Caco-2 (cell line): ENCODE measurements around the gene ASCC1. TPM values are rescaled to one million over a fixed set of nuclear protein-coding genes. Genes with fewer than 3 reads are reported as not detected.

Source experiments
- BruUV-seq: library from RNA; stranded (reverse); fragments of 400-500 nt; replicated peaks from 2 replicates; lab custom pipeline; 2021; lab: Mats Ljungman, UMichigan
- CTCF ChIA-PET: fragments of 300-600 bp; sonication (Branson Sonifier 250); formaldehyde crosslinking; loops from one replicate; lab custom pipeline; 2022; ENCODE audit warnings: antibody characterized with exemption; lab: Charles Lee
- POLR2A ChIA-PET: fragments of 300-600 bp; sonication (Branson Sonifier 250); formaldehyde crosslinking; loops from one replicate; lab custom pipeline; 2022; ENCODE audit warnings: antibody characterized with exemption; lab: Charles Lee
- DNase-seq, 2 experiments: peaks; one replicate each; pipeline versions ENCODE4 v3.0.0 to v3.0.0-alpha.2; 2020 to 2022
- H3K27me3 ChIP-seq: replicated peaks from 2 replicates; pipeline ENCODE4 v1.6.0; 2011; ENCODE audit warnings: low read length; ENCODE audit not compliant: control insufficient read depth, insufficient read depth
- H3K36me3 ChIP-seq: 2 replicates; pipeline ENCODE4 v1.5.1; 2011; ENCODE audit warnings: low read length; ENCODE audit not compliant: control insufficient read depth, insufficient read depth
- H3K4me1 ChIP-seq: fragments of 250-450 bp; sonication (Bioruptor Pico); 2 replicates; pipeline ENCODE4 v1.5.1; 2020; ENCODE audit warnings: mild to moderate bottlenecking
- H3K4me3 ChIP-seq: 2 replicates; pipeline ENCODE4 v1.5.1; 2011; ENCODE audit warnings: low read depth, mild to moderate bottlenecking, control low read depth, low read length
- H3K9me3 ChIP-seq: fragments of 250-450 bp; sonication (Bioruptor Pico); 2 replicates; pipeline ENCODE4 v1.5.1; 2020; ENCODE audit warnings: mild to moderate bottlenecking, moderate library complexity
- H3K27ac Mint-ChIP-seq: one replicate; pipeline ENCODE4 v1.8.0; 2022; ENCODE audit warnings: mixed read lengths; ENCODE audit not compliant: unreplicated experiment
- H3K27me3 Mint-ChIP-seq: one replicate; pipeline ENCODE4 v1.8.0; 2022; ENCODE audit warnings: mixed read lengths; ENCODE audit not compliant: insufficient read depth, unreplicated experiment
- H3K36me3 Mint-ChIP-seq: one replicate; pipeline ENCODE4 v1.8.0; 2022; ENCODE audit warnings: mild to moderate bottlenecking, mixed read lengths; ENCODE audit not compliant: insufficient read depth, unreplicated experiment
- H3K4me1 Mint-ChIP-seq: one replicate; pipeline ENCODE4 v1.8.0; 2022; ENCODE audit warnings: low read depth, mixed read lengths; ENCODE audit not compliant: unreplicated experiment
- H3K4me3 Mint-ChIP-seq: one replicate; pipeline ENCODE4 v1.8.0; 2022; ENCODE audit warnings: mild to moderate bottlenecking, moderate library complexity, mixed read lengths; ENCODE audit not compliant: unreplicated experiment
- H3K9me3 Mint-ChIP-seq: one replicate; pipeline ENCODE4 v1.8.0; 2022; ENCODE audit warnings: mixed read lengths; ENCODE audit not compliant: unreplicated experiment
- intact Hi-C: fragments of 100-400 bp; cut with micrococcal nuclease; formaldehyde crosslinking; loops from one replicate; pipeline ENCODE4 v1.10.0; 2022; ENCODE audit not compliant: unreplicated experiment
- total RNA-seq: library from RNA; stranded (reverse); gene quantifications from 2 replicates; pipeline ENCODE4 v1.2.3, GENCODE V29; 2022
- TF ChIP-seq, protein P1 (sequence below), 2 experiments: fragments of 200-600 bp in 1 of 2; IDR thresholded peaks; 1 replicate in 1 of 2; 2 replicates in 1 of 2; pipeline versions ENCODE4 v1.5.1 to v1.8.0; 2011 to 2022; ENCODE audit warnings: antibody characterized with exemption in 1 of 2, control low read depth in 1 of 2, inconsistent platforms in 1 of 2, low read depth in 1 of 2, low read length in 1 of 2, mild to moderate bottlenecking in 1 of 2, moderate library complexity in 1 of 2; ENCODE audit not compliant: insufficient read depth in 1 of 2, severe bottlenecking in 1 of 2, unreplicated experiment in 1 of 2

ASCC1 gene
- total RNA-seq, 1 experiment from 2014 or later, result 73.7 TPM

GRCh38 chr10:72175149-72175548 lies 40.9 kb downstream of the ASCC1 start:
- no peak overlapping the region for H3K4me3 ChIP-seq
- DNase-seq, result no peak
- H3K36me3 Mint-ChIP-seq, result no peaks in the 10 kb centered on the region
- H3K27me3 Mint-ChIP-seq, result no peaks in the 10 kb centered on the region
- H3K9me3 ChIP-seq, result no peaks in the 10 kb centered on the region
- TF ChIP-seq, protein P1, sequence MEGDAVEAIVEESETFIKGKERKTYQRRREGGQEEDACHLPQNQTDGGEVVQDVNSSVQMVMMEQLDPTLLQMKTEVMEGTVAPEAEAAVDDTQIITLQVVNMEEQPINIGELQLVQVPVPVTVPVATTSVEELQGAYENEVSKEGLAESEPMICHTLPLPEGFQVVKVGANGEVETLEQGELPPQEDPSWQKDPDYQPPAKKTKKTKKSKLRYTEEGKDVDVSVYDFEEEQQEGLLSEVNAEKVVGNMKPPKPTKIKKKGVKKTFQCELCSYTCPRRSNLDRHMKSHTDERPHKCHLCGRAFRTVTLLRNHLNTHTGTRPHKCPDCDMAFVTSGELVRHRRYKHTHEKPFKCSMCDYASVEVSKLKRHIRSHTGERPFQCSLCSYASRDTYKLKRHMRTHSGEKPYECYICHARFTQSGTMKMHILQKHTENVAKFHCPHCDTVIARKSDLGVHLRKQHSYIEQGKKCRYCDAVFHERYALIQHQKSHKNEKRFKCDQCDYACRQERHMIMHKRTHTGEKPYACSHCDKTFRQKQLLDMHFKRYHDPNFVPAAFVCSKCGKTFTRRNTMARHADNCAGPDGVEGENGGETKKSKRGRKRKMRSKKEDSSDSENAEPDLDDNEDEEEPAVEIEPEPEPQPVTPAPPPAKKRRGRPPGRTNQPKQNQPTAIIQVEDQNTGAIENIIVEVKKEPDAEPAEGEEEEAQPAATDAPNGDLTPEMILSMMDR (IDR thresholded peaks at IDR 0.05; ENCODE audit: insufficient read depth in 1 of 2, low read depth in 1 of 2, low read length in 1 of 2, severe bottlenecking in 1 of 2, unreplicated experiment in 1 of 2), result no peak
- no peak overlapping the region for H3K4me3 Mint-ChIP-seq
- intact Hi-C loops, result no loop called here
- no peaks in the 10 kb centered on the region for H3K27me3 ChIP-seq
- H3K36me3 ChIP-seq, result peaks cover 2% of the 10 kb centered on the region; the same call in 1 of the 2 replicates
- BruUV-seq, result no TSS peak
- ChIA-PET POLR2A (interaction anchor here (0.6 kb wide), 1 partner anchor 63 kb away, joined by 4 read pairs; no protein-coding TSS in a partner anchor), CTCF (interaction anchor here (1.3 kb wide), 1 partner anchor 127 kb away, joined by 4 read pairs; no protein-coding TSS in a partner anchor)
- H3K4me1 ChIP-seq, result peaks cover 17% of the 10 kb centered on the region
- no peak overlapping the region for H3K27ac Mint-ChIP-seq
- peaks cover 16% of the 10 kb centered on the region for H3K4me1 Mint-ChIP-seq
- no peaks in the 10 kb centered on the region for H3K9me3 Mint-ChIP-seq

- Histone ChIP-seq H3K4me1 (peaks cover 24% of the 10 kb centered on the region), H3K9me3 (no peaks in the 10 kb centered on the region), H3K4me3 (no peak overlapping the region), H3K27me3 (no peaks in the 10 kb centered on the region), H3K36me3 (peaks cover 2% of the 10 kb centered on the region; the same call in 1 of the 2 replicates)
- TF ChIP-seq, protein P1 (IDR thresholded peaks at IDR 0.05; ENCODE audit: insufficient read depth in 1 of 2, low read depth in 1 of 2, low read length in 1 of 2, severe bottlenecking in 1 of 2, unreplicated experiment in 1 of 2), result no peak
- intact Hi-C loops, result loop anchor here (5.0 kb wide), 2 partner anchors 47 to 88 kb away; no protein-coding TSS in a partner anchor
- ChIA-PET POLR2A (no interaction called here), CTCF (interaction anchor here (1.3 kb wide), 1 partner anchor 126 kb away, joined by 4 read pairs; no protein-coding TSS in a partner anchor)
- Mint-ChIP-seq H3K4me3 (no peak overlapping the region), H3K36me3 (no peaks in the 10 kb centered on the region), H3K27me3 (no peaks in the 10 kb centered on the region), H3K9me3 (no peaks in the 10 kb centered on the region), H3K27ac (no peak overlapping the region), H3K4me1 (peaks cover 19% of the 10 kb centered on the region)
- DNase-seq, result no peak
- no TSS peak for BruUV-seq
Measured at GRCh38 chr10:72174297-72174662, 41.8 kb downstream of the ASCC1 start.

DNA sequence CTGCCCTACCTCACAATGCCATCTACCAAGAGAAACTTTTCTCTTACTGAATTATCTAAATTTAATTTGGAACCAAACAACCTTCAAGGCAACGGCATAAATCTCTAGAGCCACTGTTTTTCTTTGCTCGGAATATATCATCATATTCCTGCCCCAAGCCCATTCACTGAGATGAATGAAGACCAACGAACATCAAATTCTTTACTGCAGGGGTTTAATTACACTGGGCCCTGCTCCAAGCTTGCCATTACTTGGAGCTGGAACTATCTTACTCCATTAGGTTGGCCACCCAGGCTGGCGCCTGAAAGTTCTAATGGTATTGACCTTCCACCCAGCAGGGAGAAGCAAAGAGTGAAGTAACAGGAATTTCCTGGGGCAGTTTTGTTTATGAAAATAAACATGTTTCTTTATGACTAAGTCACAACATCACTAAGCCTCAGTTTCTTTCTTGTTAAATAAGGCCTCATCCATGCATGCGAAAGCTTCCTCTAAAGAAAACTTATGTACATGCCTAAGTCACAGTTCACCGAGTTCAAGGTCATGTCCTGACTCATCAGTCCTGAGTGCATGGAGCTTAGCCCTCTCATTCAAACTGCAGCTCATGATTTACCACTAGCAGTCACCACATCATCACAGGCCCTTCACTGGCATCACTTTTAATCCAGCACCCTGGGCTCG lies 42.3 kb downstream of the ASCC1 start:
- Mint-ChIP-seq H3K4me1 (peaks cover 19% of the 10 kb centered on the region), H3K27me3 (no peaks in the 10 kb centered on the region), H3K27ac (no peak overlapping the region), H3K4me3 (no peak overlapping the region), H3K9me3 (no peaks in the 10 kb centered on the region), H3K36me3 (no peaks in the 10 kb centered on the region)
- ChIA-PET CTCF (interaction anchor here (1.3 kb wide), 1 partner anchor 125 kb away, joined by 4 read pairs; no protein-coding TSS in a partner anchor), POLR2A (no interaction called here)
- Histone ChIP-seq H3K4me1 (peaks cover 24% of the 10 kb centered on the region), H3K9me3 (no peaks in the 10 kb centered on the region), H3K36me3 (peaks cover 2% of the 10 kb centered on the region; the same call in 1 of the 2 replicates), H3K4me3 (no peak overlapping the region), H3K27me3 (no peaks in the 10 kb centered on the region)
- no TSS peak for BruUV-seq
- intact Hi-C loops, result loop anchor here (5.0 kb wide), 2 partner anchors 46 to 89 kb away; no protein-coding TSS in a partner anchor
- TF ChIP-seq, protein P1 (IDR thresholded peaks at IDR 0.05; ENCODE audit: insufficient read depth in 1 of 2, low read depth in 1 of 2, low read length in 1 of 2, severe bottlenecking in 1 of 2, unreplicated experiment in 1 of 2), result no peak
- no peak for DNase-seq
